HG02610 (cell line): ENCODE results near the gene CARMIL1.
"Not testable (repeated sequence)": the region's sequence is repeated elsewhere in the genome, so short reads cannot be mapped to it uniquely, and the experiment has no call there.

Experiments used
- ATAC-seq: cut with Tn5 transposase; IDR thresholded peaks from one replicate; pipeline ENCODE4 v1.9.1; 2021; ENCODE audit warnings: mild to moderate bottlenecking, moderate library complexity; ENCODE audit not compliant: unreplicated experiment

The CARMIL1 gene

DNA sequence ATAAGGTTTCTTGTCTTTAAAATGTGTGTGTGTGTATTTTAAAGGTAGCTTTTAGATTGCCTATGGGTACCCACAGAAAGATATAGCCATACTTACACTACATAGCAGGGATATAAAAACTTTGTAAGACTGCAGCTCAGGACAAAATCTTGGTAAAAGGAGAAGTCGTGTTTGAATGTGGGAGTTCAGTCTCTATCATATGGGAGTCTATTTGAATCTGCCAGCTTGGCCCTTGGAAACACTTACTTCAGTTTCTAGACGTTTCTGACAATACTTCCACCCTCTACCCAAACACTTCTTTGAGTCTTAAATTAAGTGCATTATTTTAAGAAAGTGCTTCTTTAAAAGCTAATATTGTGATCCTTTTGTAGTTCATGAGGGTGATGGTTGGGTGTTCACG, 155.7 kb downstream of the CARMIL1 start:
- ATAC-seq: no peak

DNA sequence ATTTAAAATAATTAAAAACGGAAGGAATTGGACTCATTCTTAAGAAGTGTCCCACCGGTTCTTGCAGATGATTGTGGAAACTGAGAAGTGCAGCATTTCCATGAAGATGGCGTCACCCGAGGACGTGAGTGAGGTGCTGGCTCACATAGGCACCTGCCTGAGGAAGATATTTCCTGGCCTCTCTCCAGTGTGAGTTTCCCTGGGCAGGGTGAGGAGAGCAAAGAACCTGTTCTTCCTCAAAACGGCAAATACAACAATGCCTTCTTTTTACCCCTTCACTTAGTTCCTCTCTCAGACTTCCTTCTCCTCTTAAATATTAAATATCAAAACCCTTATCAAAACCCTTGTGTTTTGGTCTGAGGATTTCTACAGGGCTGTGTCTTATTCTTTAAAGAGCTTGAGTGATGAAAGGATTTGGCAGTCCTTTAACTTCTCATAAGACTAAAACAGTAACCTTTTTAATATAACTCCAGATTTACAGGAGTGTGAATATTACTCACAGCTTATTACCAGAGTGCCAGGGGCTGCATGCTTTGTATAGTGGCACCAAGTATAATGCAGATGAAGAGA, 156.3 kb downstream of the CARMIL1 start:
- no peak for ATAC-seq

DNA sequence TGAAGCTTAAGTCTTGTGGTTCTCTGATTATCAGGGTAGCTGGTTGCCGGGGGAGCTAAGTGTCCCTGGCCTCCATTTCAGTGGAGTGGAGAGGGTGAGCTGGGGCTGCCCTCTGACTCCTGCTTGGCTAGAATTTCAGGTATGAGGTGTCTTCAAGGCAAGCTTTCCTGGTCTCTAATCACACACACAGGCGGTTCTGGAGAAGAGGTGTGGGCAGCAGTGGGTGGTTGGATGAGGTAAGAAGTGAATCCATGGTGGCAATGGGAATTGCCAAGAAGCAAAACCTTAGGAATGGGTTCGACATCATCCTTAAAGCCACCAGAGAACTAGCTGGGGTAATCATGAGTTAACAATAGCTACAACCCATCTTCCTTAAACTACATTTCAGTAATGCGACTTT, 157.6 kb downstream of the CARMIL1 start:
- ATAC-seq: no peak

DNA sequence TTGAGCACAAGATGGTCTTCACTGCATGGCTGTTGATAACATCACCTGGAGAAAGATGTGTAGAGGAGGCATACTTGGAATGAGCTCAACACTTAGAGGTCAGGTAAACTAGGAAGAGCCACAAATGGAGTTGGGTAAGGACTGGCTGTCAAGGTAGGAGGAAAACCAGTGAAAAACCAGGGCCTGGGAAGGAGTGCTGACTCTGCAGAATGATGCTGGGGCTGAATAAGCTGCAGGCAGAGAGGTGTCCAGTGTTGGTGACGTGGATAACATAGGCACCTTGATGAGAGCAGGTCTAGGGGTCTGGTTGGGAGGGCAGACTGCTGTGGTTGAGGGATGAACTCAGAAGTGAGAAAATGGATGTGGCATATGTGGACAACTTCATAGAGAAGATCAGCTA, 160.2 kb downstream of the CARMIL1 start:
- no peak for ATAC-seq

DNA sequence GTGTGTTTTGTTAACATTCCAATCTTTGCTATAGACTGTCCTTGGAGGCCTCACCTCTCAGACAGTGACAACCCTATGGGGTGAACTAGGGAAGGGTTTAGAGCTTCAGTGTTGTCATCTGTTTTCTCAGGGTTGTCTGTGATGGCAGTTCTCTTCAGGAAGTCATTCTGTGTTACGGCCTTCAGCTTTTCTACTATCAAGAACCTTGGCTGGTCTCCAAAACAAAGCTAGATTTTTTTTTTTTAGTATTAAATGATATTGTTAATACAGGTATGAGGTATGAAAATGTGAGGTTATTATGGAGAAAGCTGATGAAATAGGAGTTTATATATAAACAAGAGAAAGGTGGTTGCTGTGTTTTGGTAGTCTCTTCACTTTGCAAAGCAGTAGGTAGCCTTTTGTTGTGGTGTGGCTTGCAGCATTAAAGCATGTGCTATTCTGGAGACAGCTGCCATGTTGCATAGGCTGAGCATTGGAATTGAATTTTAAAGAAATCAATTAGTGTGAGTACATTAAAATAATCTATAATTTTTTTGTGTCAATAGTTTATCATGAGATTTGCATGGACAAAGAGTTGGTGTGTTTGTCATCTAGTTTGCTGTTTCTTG, 162.6 kb downstream of the CARMIL1 start:
- no peak for ATAC-seq

DNA sequence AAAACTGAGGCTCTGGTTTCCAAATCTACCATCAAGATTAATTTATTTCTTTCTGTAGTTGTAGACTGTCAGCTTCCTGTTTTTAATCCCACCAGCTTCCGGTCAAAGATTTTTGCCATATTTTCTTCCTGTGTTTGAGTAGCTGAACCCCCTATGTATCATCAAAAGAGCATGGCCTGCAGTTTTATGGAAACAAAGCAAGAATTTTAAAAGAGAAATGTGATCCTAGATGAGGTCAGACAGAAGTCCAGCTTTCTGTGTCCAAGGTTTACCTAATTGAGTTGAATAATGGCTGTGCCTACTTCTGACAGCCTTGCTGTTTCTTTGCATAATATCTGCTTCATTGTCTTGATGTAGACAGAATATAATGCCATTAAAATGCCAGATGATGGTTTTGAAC, 163.7 kb downstream of the CARMIL1 start:
- no peak for ATAC-seq

DNA sequence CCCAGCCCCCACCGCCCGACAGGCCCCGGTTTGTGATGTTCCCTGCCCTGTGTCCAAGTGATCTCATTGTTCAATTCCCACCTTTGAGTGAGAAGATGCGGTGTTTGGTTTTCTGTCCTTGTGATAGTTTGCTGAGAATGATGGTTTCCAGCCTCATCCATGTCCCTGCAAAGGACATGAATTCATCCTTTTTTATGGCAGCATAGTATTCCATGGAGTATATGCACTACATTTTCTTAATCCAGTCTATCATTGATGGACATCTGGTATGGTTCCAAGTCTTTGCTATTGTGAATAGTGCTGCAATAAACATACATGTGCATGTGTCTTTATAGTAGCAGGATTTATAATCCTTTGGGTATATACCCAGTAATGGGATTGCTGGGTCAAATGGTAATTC, 165.3 kb downstream of the CARMIL1 start:
- ATAC-seq: not testable (repeated sequence)

DNA sequence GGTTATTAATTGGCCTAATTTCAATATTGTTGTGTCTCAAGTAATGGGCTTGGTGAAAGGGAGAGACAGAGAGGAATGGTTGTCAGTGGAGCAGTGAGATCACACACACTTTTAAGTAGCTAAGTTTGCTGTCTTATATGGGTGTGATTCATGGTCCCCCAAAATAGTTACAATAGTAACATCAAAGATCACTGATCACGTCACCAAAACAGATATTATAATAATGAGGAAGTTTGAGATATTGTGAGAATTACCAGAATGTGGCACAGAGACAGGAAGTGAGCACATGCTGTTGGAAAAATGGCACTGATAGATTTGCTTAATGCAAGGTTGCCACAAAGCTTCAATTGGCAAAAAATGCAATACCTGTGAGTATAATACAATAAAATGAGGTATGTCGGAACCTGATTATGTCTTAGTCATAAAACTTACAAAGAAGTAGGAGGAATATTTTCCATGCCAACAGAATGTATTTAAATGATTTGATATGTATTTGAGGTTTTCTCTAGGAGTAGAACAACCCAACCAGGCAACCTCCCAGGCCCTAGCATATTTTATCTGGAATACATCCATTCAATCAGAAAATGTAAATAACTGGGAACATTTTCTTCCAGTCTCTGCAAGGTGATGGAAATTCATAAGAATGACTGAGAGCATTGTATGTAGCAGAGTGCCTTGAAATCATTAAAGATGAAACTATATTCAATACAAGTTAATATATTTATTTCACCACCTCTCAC, 167.8 kb downstream of the CARMIL1 start:
- ATAC-seq: no peak

DNA sequence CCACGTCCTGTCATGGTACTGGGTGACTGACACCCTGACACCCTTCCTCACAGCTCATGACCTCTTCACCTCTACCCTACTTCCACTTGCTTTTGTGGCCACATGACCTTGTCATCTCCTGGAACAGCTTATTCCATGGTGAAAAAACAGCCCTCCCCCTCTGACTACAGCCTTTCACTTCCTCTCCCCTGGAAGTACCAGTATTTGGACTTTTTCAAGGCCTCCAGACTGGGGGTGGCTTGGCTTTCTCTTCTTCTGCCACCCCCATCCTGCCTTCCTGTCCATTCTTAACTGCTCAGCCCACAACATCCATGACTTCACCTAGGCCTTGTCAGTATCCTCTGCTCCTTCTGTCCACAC, 168.4 kb downstream of the CARMIL1 start:
- ATAC-seq: no peak

DNA sequence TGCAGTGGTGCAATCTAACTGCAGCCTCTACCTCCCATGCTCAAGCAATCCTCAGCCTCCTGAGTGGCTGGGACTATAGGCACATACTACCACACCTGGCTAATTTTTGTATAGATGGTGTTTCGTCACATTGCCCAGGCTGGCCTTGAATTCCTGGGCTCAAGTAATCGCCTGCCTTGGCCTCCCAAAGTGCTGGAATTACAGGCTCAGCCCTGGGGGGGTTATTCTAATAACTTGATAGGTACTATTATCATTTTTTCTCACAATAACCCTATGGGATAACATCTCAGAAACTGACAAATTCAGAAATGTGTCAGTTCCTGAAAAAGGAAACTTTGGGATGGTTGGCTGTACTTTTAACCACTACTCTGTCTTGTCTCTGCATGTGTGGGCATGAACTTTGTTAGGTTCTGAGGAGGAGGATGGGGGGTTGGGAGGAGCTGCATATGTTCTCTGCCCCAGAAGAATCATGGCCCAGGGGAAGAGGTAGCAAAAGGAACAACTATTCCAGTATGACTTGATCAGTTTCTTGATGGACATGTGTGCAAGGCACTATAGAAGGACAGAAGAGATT, 169.9 kb downstream of the CARMIL1 start:
- ATAC-seq: no peak

DNA sequence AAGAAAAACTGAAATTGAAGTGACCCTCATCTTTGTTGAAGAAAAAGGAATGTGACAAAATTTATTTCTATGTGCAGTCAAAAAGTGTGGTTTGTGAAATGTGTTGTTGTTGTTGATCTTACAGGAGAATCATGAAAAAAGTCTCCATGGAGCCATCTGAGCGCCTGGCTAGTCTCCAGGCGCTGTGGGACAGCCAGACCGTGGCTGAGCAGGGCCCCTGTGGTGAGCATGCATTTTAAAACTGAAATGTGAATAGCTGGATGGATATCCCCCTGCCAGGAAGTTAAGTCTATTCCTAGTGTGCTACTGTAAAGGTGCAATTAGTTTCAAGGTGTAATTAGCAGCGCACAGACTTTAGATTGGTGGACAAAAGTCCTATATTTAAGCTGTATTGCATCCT, 170.6 kb downstream of the CARMIL1 start:
- no peak for ATAC-seq

DNA sequence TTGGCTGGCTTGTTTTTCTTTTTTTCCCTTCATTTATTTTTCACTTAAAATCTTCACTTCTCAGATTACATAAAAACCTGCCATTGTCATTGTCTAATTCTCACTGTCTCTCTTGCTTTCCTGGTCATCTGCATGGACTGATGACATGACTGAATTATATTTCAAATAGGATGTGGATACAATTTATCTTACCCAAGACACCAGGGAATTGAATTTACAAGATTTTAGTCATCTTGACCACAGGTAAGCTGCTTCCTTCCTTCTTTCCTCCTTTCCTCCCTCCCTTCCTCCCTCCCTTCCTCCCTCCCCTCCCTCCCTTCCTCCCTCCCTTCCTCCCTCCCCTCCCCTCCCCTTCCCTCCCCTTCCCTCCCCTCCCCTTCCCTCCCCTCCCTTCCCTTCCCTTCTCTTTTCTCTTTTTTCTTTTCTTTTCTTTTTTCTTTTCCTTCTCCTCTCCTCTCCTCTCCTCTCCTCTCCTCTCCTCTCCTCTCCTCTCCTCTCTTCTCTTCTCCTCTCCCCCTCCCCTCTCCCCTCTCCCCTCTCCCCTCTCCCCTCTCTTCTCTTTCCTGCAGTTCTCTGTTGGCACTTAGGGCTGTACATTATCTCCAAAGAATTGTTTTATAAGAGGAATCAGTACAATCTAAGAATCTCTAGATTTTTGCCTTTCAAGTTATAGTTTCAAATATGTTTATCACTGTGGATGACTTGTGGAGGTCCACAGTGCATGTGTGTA, 171.5 kb downstream of the CARMIL1 start:
- no peak for ATAC-seq

DNA sequence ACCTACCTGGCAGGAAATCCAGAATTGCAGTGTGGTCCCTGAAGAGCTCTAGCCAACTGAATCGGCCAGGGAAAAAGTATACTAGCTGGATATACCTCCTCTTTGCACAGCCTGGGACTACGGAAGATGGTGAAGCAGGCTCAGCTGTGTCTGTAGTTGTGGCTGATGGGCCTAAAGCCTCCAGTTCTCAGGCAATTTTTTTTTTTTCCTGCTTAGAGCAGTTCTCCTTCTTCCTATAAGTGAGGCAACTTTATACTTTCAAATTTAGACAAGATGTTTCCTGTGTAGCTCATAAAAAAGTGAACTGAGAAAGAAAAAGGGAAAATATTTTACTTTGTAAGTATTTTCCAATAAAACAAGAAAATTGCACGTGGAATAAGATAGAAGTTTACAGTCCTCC, 172.9 kb downstream of the CARMIL1 start:
- no peak for ATAC-seq

DNA sequence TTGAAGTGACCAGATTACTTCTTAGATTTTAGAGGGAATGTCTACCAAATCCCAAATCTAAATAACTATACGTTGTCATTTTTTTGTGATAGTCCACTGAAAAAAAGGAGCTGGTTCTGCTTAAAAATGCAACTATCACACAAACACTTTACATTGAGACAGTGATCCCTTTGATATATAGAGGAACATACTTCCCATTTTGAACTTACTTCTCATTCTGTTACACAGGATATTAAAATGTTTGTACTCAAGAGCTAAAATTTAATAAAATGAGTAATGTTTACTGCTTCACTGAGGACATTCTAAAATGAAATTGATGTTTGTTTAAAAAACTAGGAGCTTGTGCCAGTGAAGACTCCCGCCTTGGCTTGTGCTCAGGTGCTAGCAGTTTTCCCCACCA, 174.1 kb downstream of the CARMIL1 start:
- no peak for ATAC-seq

DNA sequence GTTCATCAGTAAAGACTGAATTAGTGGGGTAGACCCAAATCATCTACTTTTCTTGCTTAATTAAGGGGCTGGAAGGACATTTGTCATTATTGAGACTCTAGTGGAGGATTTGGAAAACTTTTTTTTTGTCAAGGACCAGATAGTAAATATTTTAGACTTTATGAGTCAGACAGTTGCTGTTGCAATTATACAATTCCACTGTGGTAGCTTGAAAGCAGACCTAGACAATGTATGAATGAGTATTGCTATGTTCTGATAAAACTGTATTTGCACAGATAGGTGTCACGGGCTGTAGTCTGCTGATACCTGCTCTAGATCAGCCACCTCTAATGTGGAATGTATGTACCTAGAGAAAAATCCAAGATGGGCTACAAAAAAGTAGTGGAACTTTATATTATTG, 175.0 kb downstream of the CARMIL1 start:
- ATAC-seq: no peak

DNA sequence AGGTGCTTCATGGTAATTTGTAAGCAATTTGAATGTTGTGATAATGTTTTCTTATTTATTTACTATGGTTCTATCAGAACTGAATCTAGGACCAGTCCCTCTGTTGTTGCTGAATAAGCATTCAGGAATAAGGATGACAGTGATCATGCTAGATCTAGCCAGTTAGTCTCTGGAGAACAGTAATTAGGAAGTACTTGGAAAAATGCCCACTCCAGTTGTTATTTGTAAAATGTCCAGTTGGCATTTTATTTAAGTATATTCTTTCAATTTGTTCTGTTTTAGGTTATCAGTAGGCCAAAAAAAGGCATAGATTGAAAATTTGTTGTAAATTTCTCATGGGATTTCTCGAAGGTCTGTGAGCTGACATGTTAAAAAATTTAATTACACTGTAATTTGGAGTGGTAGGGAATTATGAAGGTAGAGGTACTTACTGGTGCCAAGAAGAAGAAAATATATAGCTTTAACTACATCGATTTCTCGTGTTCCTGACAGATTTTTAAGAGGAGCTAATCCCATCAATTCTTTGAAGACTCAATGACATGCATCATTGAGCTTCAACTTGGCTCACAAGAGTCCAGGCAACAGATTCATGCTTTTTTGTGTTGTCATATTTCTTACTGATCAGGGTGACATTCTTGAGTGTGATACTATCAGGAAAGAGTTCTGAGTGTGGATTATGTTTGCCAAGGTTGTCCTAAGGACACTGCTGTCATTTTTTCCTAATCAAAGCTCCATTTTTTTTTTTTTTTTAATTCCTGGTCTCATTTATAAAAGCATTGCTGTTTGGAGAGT, 177.3 kb downstream of the CARMIL1 start:
- no peak for ATAC-seq

DNA sequence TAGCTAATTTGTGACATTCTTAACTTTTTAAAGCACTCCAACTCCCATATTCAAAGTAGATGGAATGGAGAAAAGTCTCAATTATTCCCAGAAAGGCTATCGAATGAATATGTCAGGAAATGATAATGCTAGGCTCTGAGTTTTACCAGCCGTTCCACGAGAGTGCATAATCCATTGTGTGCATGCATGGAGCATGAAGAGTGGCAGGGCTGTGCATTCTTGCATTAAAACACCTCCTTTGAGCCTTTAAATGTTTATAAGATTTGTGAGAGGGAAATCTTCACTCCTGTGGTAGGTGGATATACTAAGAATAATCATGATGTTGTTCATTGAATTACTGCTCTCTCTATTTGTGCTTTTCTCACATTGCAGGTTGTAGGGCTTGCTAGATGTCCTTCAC, 178.3 kb downstream of the CARMIL1 start:
- ATAC-seq: no peak

DNA sequence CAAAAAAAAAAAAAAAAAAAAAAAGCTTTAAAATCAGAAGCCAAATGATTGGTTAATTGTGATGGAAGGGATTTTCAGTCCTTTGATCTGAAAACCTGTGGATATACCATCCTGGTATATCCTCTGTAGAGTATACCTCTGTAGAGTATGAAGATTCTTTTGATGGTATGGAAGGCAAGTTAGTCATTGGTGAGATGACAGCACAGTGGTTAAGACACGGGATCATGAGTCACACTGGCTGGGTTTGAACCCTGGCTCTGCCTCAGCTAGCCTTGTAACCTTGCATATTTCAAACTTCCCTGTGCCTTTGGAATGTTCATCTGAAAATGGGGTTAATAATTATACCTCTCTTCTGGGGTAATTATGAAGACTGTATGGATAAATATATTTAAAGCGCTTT, 179.3 kb downstream of the CARMIL1 start:
- no peak for ATAC-seq

DNA sequence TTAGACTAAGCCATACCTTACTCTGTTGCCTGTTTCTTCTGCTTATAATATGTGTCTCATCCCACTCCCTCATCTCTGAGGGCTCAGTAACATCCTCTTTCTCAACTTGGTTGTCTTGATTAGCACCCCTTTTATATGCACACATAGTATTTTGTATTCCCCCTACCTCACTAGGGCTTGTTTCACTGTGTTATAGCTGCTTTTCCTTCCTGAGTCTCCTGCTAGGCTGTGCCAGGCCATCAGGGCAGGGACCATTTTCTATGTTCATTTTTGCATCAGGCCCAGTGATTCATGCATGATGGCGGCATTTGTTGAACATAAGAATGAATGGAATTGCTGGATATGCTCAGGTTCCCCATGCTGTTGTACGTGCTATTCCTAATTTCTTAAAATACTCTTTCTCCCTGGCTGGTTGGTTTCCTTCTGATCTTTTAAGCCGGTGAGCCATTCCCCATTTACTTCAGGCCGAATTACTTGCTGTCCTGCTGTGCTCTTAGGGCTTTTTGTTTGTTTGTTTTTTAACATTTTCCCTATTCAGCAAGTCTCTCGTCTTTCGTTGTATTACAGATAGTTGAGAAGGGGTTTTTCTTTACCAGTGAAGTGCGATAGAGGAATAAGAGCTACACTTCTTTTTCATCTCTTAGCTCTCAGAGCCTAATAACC, 183.2 kb downstream of the CARMIL1 start:
- ATAC-seq: no peak

DNA sequence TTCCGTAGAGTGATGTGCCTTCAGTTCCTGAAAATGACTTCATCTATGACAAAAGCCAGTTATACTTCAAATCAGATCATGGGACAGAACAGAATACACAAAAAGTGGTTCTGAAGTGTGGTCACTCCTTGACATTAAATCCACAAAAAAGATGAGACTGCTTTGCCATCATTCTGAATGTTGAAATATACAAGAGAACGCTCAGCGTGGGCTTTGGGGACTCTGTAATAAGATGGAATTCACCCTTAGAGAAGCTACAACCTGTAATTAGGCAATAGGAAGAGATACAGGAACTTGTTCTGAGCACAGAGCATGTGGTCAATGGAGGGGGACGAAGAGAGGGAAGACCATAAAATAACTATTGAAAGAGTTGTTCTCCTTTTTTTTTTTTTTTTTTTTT, 184.3 kb downstream of the CARMIL1 start:
- ATAC-seq: no peak
